Activated naive CD8-positive, alpha-beta T cell (primary cell): ENCODE data around the gene ITGB3.
A peak's percentile ranks its signal among the peaks of the same experiment; 100 is the strongest.
"Not testable (repeated sequence)": the region's sequence is repeated elsewhere in the genome, so short reads cannot be mapped to it uniquely, and the experiment has no call there.

Experiments
- H3K27ac Mint-ChIP-seq: one replicate; pipeline ENCODE4 v1.8.0; 2021; ENCODE audit warnings: mixed read lengths
- H3K27me3 Mint-ChIP-seq: one replicate; pipeline ENCODE4 v1.8.0; 2021; ENCODE audit warnings: mixed read lengths
- H3K36me3 Mint-ChIP-seq: one replicate; pipeline ENCODE4 v1.8.0; 2021; ENCODE audit warnings: mixed read lengths
- H3K4me1 Mint-ChIP-seq: one replicate; pipeline ENCODE4 v1.8.0; 2021; ENCODE audit warnings: low read depth, mixed read lengths
- H3K4me3 Mint-ChIP-seq: one replicate; pipeline ENCODE4 v1.8.0; 2021; ENCODE audit warnings: mild to moderate bottlenecking, mixed read lengths
- H3K9me3 Mint-ChIP-seq: one replicate; pipeline ENCODE4 v1.8.0; 2021; ENCODE audit warnings: low read depth, mixed read lengths

The ITGB3 gene

GRCh38 chr17:47253541-47254402 lies at the start of gene ITGB3:
TSS of gene ITGB3 (plus strand) at chr17:47253827. CDS start at chr17:47253862, 35 bp downstream.
- Mint-ChIP-seq H3K4me1 (peaks cover 12% of the 10 kb centered on the region), H3K4me3 (peak within 1 kb of the TSS; percentile 94), H3K36me3 (no peaks in the 10 kb centered on the region), H3K27me3 (peaks cover 38% of the 10 kb centered on the region), H3K9me3 (no peaks in the 10 kb centered on the region), H3K27ac (no peak within 1 kb of the TSS)

- Mint-ChIP-seq H3K4me1 (peaks cover 53% of the 10 kb centered on the region), H3K27me3 (no peaks in the 10 kb centered on the region), H3K4me3 (peak overlapping the region; percentile 68), H3K27ac (peak overlapping the region; percentile 84), H3K9me3 (no peaks in the 10 kb centered on the region), H3K36me3 (no peaks in the 10 kb centered on the region)
Observed at GRCh38 chr17:47203984-47204721, 49.5 kb upstream of the ITGB3 start.

- peak overlapping the region; percentile 84 for H3K27ac Mint-ChIP-seq
- H3K36me3 Mint-ChIP-seq, result no peaks in the 10 kb centered on the region
- H3K4me1 Mint-ChIP-seq, result peaks cover 51% of the 10 kb centered on the region
- H3K9me3 Mint-ChIP-seq, result no peaks in the 10 kb centered on the region
- peak overlapping the region; percentile 68 for H3K4me3 Mint-ChIP-seq
- H3K27me3 Mint-ChIP-seq, result no peaks in the 10 kb centered on the region
Observed at GRCh38 chr17:47204722-47205418, 48.8 kb upstream of the ITGB3 start.

GRCh38 chr17:47205419-47205963 lies 48.1 kb upstream of the ITGB3 start:
- Mint-ChIP-seq H3K27me3 (no peaks in the 10 kb centered on the region), H3K4me1 (peaks cover 44% of the 10 kb centered on the region), H3K27ac (peak overlapping the region; percentile 84), H3K4me3 (peak overlapping the region; percentile 68), H3K36me3 (no peaks in the 10 kb centered on the region), H3K9me3 (no peaks in the 10 kb centered on the region)

- no peaks in the 10 kb centered on the region for H3K27me3 Mint-ChIP-seq
- H3K9me3 Mint-ChIP-seq, result no peaks in the 10 kb centered on the region
- no peak overlapping the region for H3K4me3 Mint-ChIP-seq
- H3K4me1 Mint-ChIP-seq, result peaks cover 40% of the 10 kb centered on the region
- peak overlapping the region; percentile 2 for H3K27ac Mint-ChIP-seq
- no peaks in the 10 kb centered on the region for H3K36me3 Mint-ChIP-seq
Observed at GRCh38 chr17:47207143-47208067, 46.2 kb upstream of the ITGB3 start.

GRCh38 chr17:47208744-47209488 lies 44.7 kb upstream of the ITGB3 start, which contains the start of gene MYL4:
TSS of gene MYL4 (plus strand) at chr17:47209348. CDS start at chr17:47209423, 75 bp downstream.
- Mint-ChIP-seq H3K27me3 (no peaks in the 10 kb centered on the region), H3K27ac (no peak within 1 kb of the TSS), H3K4me3 (no peak within 1 kb of the TSS), H3K36me3 (no peaks in the 10 kb centered on the region), H3K9me3 (no peaks in the 10 kb centered on the region), H3K4me1 (peaks cover 32% of the 10 kb centered on the region)

- Mint-ChIP-seq H3K36me3 (no peaks in the 10 kb centered on the region), H3K27me3 (no peaks in the 10 kb centered on the region), H3K27ac (no peak overlapping the region), H3K4me3 (no peak overlapping the region), H3K4me1 (peaks cover 27% of the 10 kb centered on the region), H3K9me3 (no peaks in the 10 kb centered on the region)
Observed at GRCh38 chr17:47209499-47209898, 44.1 kb upstream of the ITGB3 start.

- no peak overlapping the region for H3K27ac Mint-ChIP-seq
- no peak overlapping the region for H3K4me3 Mint-ChIP-seq
- H3K9me3 Mint-ChIP-seq, result no peaks in the 10 kb centered on the region
- H3K4me1 Mint-ChIP-seq, result peaks cover 21% of the 10 kb centered on the region
- no peaks in the 10 kb centered on the region for H3K36me3 Mint-ChIP-seq
- H3K27me3 Mint-ChIP-seq, result no peaks in the 10 kb centered on the region
Observed at GRCh38 chr17:47210105-47210504, 43.5 kb upstream of the ITGB3 start.

- H3K9me3 Mint-ChIP-seq, result no peaks in the 10 kb centered on the region
- no peak overlapping the region for H3K4me3 Mint-ChIP-seq
- H3K4me1 Mint-ChIP-seq, result peaks cover 14% of the 10 kb centered on the region
- H3K27ac Mint-ChIP-seq, result no peak overlapping the region
- no peaks in the 10 kb centered on the region for H3K27me3 Mint-ChIP-seq
- no peaks in the 10 kb centered on the region for H3K36me3 Mint-ChIP-seq
Observed at GRCh38 chr17:47210779-47211178, 42.8 kb upstream of the ITGB3 start.

- H3K27me3 Mint-ChIP-seq, result no peaks in the 10 kb centered on the region
- no peak overlapping the region for H3K4me3 Mint-ChIP-seq
- H3K9me3 Mint-ChIP-seq, result no peaks in the 10 kb centered on the region
- no peak overlapping the region for H3K27ac Mint-ChIP-seq
- peaks cover 11% of the 10 kb centered on the region for H3K4me1 Mint-ChIP-seq
- no peaks in the 10 kb centered on the region for H3K36me3 Mint-ChIP-seq
Observed at GRCh38 chr17:47212458-47212857, 41.2 kb upstream of the ITGB3 start.

GRCh38 chr17:47213540-47213939 lies 40.1 kb upstream of the ITGB3 start:
- H3K4me3 Mint-ChIP-seq, result no peak overlapping the region
- no peaks in the 10 kb centered on the region for H3K9me3 Mint-ChIP-seq

GRCh38 chr17:47214931-47215330 lies 38.7 kb upstream of the ITGB3 start:
- Mint-ChIP-seq H3K27ac (no peak overlapping the region), H3K9me3 (no peaks in the 10 kb centered on the region), H3K4me1 (peaks cover 28% of the 10 kb centered on the region), H3K27me3 (no peaks in the 10 kb centered on the region), H3K4me3 (no peak overlapping the region), H3K36me3 (no peaks in the 10 kb centered on the region)

More at GRCh38 chr17:47213540-47213939, 40.1 kb upstream of the ITGB3 start:
- H3K27ac Mint-ChIP-seq, result no peak overlapping the region
- peaks cover 15% of the 10 kb centered on the region for H3K4me1 Mint-ChIP-seq
- no peaks in the 10 kb centered on the region for H3K36me3 Mint-ChIP-seq
- no peaks in the 10 kb centered on the region for H3K27me3 Mint-ChIP-seq

- not testable (repeated sequence) for H3K27me3 Mint-ChIP-seq, H3K9me3 Mint-ChIP-seq, H3K36me3 Mint-ChIP-seq, H3K4me3 Mint-ChIP-seq, H3K27ac Mint-ChIP-seq
- peaks cover 45% of the 10 kb centered on the region for H3K4me1 Mint-ChIP-seq
Observed at GRCh38 chr17:47216821-47217220, 36.8 kb upstream of the ITGB3 start.
